Left ventricle myocardium inferior (tissue), 1 donor: Measurements from ENCODE around the gene DPH1. TPM values are rescaled to one million over a fixed set of nuclear protein-coding genes. Genes with fewer than 3 reads are reported as not detected.

ENCODE experiments used
- DNase-seq: peaks from one replicate; pipeline ENCODE4 v3.0.0-alpha.2; 2020
- H3K27ac ChIP-seq: fragments of 200-600 bp; replicated peaks from 2 replicates; pipeline ENCODE4 v1.8.0; 2021
- H3K27me3 ChIP-seq: fragments of 200-600 bp; 2 replicates; pipeline ENCODE4 v1.8.0; 2021; ENCODE audit warnings: low read depth
- H3K36me3 ChIP-seq: fragments of 200-600 bp; 2 replicates; pipeline ENCODE4 v1.8.0; 2021
- H3K4me1 ChIP-seq: fragments of 200-600 bp; 2 replicates; pipeline ENCODE4 v1.8.0; 2021
- H3K4me3 ChIP-seq: fragments of 200-600 bp; 2 replicates; pipeline ENCODE4 v1.8.0; 2021; ENCODE audit warnings: mild to moderate bottlenecking, moderate library complexity
- H3K9me3 ChIP-seq: fragments of 200-600 bp; replicated peaks from 2 replicates; pipeline ENCODE4 v1.8.0; 2021
- CTCF ChIP-seq: fragments of 200-600 bp; IDR thresholded peaks from 2 replicates; pipeline ENCODE4 v1.8.0; 2021; ENCODE audit warnings: antibody characterized with exemption, mild to moderate bottlenecking, borderline replicate concordance
- intact Hi-C: fragments of 100-400 bp; cut with micrococcal nuclease; formaldehyde crosslinking; loops from one replicate; pipeline ENCODE4 v1.11.0; 2022
- total RNA-seq: library from RNA; stranded (reverse); fragmentation: NEBNext Ultra II Directional; extraction: Animal tissue kit (Norgen Biotek cat#: 25700); gene quantifications from one replicate; pipeline ENCODE4 v1.2.1, GENCODE V29; 2021
- donor health status: DM: no; HTN: yes; CAD: no; lungs with severe emphysema.

DPH1 gene
- total RNA-seq, 1 donor from 2014 or later: 29.1 TPM

GRCh38 chr17:2002767-2003329 is 27.1 kb upstream of the DPH1 start:
- Histone ChIP-seq H3K36me3 (no peaks in the 10 kb centered on the region), H3K4me3 (no peak overlapping the region), H3K9me3 (no peaks in the 10 kb centered on the region), H3K4me1 (peaks cover 29% of the 10 kb centered on the region), H3K27ac (no peak overlapping the region), H3K27me3 (peaks cover 6% of the 10 kb centered on the region)
- DNase-seq: no peak
- intact Hi-C loops: no loop called here
- no peak for TF ChIP-seq CTCF

- Histone ChIP-seq H3K4me1 (peaks cover 22% of the 10 kb centered on the region), H3K9me3 (no peaks in the 10 kb centered on the region), H3K27ac (no peak overlapping the region), H3K27me3 (no peaks in the 10 kb centered on the region), H3K36me3 (no peaks in the 10 kb centered on the region), H3K4me3 (no peak overlapping the region)
- intact Hi-C loops: no loop called here
- DNase-seq: no peak
- TF ChIP-seq CTCF: no peak
These were observed 26.4 kb upstream of the DPH1 start for GRCh38 chr17:2003525-2003924.

- Histone ChIP-seq H3K9me3 (no peaks in the 10 kb centered on the region), H3K4me3 (no peak overlapping the region), H3K27ac (no peak overlapping the region), H3K27me3 (no peaks in the 10 kb centered on the region), H3K36me3 (no peaks in the 10 kb centered on the region), H3K4me1 (peaks cover 13% of the 10 kb centered on the region)
- DNase-seq: no peak
- intact Hi-C loops: no loop called here
- TF ChIP-seq CTCF: no peak
These were observed 25.5 kb upstream of the DPH1 start for GRCh38 chr17:2004435-2004952.

- peaks cover 11% of the 10 kb centered on the region for H3K4me1 ChIP-seq
- no peaks in the 10 kb centered on the region for H3K36me3 ChIP-seq
- intact Hi-C loops: no loop called here
- H3K9me3 ChIP-seq: no peaks in the 10 kb centered on the region
- no peak for TF ChIP-seq CTCF
- H3K27ac ChIP-seq: no peak overlapping the region
- DNase-seq: no peak
- no peak overlapping the region for H3K4me3 ChIP-seq
- no peaks in the 10 kb centered on the region for H3K27me3 ChIP-seq
These were observed 21.4 kb upstream of the DPH1 start for GRCh38 chr17:2008332-2009126.

GRCh38 chr17:2009737-2010136 is 20.2 kb upstream of the DPH1 start:
- Histone ChIP-seq H3K27me3 (no peaks in the 10 kb centered on the region), H3K27ac (no peak overlapping the region), H3K4me3 (no peak overlapping the region), H3K4me1 (peaks cover 18% of the 10 kb centered on the region), H3K36me3 (no peaks in the 10 kb centered on the region), H3K9me3 (no peaks in the 10 kb centered on the region)
- intact Hi-C loops: no loop called here
- no peak for DNase-seq
- TF ChIP-seq CTCF: no peak
